ENCODE data around the gene ESPNL. TPM values are rescaled to one million over a fixed set of nuclear protein-coding genes. Genes with fewer than 3 reads are reported as not detected.
A peak's percentile ranks its signal among the peaks of the same experiment; 100 is the strongest.
"Not testable (repeated sequence)": the region's sequence is repeated elsewhere in the genome, so short reads cannot be mapped to it uniquely, and the experiment has no call there.

Gene ESPNL
- total RNA-seq, 4 donors from 2014 or later: 0.27 to 2.5 TPM; not detected in 2

DNA sequence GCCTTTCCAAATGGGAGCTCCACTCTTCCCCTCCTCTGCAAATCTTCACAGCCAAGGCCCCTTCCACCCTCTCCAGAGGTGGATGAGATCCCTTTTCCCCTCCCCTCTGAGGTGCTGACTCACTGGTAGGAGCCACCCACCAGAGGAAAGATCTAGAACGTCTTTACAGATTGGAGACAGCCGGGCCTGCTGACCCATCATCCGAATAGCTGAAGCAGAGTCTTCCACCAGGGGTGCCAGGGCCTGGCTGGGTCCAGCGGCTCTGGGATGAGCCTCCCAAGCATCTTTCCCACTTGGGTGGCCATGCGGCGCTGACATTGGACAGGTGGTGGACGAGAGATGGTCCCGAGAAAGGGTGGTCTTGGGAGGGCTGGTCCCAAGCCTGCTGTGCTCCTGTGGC lies 67.6 kb downstream of the ESPNL start:
- H3K4me1 ChIP-seq: peaks cover 0 to 19% (median 4%) of the 10 kb centered on the region in 4 donors
- H3K36me3 ChIP-seq: peaks cover 0 to 36% (median 0%) of the 10 kb centered on the region in 3 donors
- no peak for DNase-seq
- TF ChIP-seq POLR2A (IDR thresholded peaks at IDR 0.05): no peak
- TF ChIP-seq, protein P1, sequence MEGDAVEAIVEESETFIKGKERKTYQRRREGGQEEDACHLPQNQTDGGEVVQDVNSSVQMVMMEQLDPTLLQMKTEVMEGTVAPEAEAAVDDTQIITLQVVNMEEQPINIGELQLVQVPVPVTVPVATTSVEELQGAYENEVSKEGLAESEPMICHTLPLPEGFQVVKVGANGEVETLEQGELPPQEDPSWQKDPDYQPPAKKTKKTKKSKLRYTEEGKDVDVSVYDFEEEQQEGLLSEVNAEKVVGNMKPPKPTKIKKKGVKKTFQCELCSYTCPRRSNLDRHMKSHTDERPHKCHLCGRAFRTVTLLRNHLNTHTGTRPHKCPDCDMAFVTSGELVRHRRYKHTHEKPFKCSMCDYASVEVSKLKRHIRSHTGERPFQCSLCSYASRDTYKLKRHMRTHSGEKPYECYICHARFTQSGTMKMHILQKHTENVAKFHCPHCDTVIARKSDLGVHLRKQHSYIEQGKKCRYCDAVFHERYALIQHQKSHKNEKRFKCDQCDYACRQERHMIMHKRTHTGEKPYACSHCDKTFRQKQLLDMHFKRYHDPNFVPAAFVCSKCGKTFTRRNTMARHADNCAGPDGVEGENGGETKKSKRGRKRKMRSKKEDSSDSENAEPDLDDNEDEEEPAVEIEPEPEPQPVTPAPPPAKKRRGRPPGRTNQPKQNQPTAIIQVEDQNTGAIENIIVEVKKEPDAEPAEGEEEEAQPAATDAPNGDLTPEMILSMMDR (IDR thresholded peaks at IDR 0.05): no peak
- H3K9me3 ChIP-seq: no peaks in the 10 kb centered on the region
- H3K27me3 ChIP-seq: peaks cover 0 to 13% of the 10 kb centered on the region in 2 donors
- no peak overlapping the region for H3K4me3 ChIP-seq
- no peak overlapping the region for H3K27ac ChIP-seq

DNA sequence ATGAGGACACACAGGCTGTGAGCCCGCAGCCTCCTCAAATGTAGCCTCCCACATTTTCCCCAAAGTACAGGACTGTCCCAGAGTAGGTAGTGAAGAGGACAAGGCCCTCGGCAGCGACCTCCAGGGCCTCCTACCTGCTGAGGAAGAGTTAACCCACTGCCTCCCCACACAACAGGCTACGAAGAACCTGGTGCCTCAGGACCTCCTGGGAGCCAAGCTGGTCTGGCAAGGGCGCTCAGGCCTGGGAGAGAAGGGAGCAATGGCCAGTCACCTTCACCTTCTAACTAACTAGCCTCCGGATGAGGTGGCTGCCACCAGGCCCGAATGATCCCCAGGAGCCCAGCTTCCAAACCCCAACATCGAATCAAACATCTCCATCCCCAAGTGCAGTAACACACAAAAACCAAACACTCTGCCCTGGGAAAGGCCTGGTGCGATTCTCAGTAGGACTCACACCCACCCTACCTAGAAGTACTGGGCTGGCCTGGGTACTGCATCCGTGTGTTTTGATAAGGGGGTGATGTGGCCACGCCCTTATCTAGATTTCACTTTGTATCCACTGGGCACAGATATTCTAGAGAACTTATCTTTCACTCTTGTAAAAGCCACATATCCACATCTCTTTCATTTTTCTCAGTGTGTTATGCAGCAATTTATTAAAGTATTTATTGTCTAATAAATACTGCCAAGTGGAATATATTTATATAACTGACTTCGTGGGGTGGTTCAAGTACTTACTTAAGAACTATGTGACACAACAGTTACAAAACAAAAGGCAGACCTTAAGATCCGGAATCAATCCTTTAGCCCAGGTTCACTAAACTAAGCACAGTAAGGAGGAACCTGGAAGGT lies 68.3 kb downstream of the ESPNL start:
- Histone ChIP-seq H3K27ac (peak overlapping the region in 2 of 4 donors; percentile 7 to 65), H3K4me3 (no peak overlapping the region), H3K27me3 (peaks cover 0 to 6% of the 10 kb centered on the region in 2 donors), H3K9me3 (no peaks in the 10 kb centered on the region), H3K36me3 (peaks cover 0 to 43% (median 0%) of the 10 kb centered on the region in 3 donors), H3K4me1 (peaks cover 0 to 18% (median 4%) of the 10 kb centered on the region in 4 donors)
- TF ChIP-seq, protein P1 (IDR thresholded peaks at IDR 0.05): no peak
- no peak for TF ChIP-seq POLR2A (IDR thresholded peaks at IDR 0.05)
- peak in 1 of 3 donors; percentile 40 for DNase-seq

- no peak overlapping the region for H3K4me3 ChIP-seq
- peak overlapping the region in 2 of 4 donors; percentile 53 to 65 for H3K27ac ChIP-seq
- H3K9me3 ChIP-seq: no peaks in the 10 kb centered on the region
- DNase-seq: peak in 1 of 3 donors; percentile 34
- H3K4me1 ChIP-seq: peaks cover 0 to 10% (median under 1%) of the 10 kb centered on the region in 4 donors
- H3K36me3 ChIP-seq: peaks cover 0 to 49% (median 0%) of the 10 kb centered on the region in 3 donors
- peaks cover 0 to 1% of the 10 kb centered on the region in 2 donors for H3K27me3 ChIP-seq
- TF ChIP-seq, protein P1 (IDR thresholded peaks at IDR 0.05): no peak
- no peak for TF ChIP-seq POLR2A (IDR thresholded peaks at IDR 0.05)
These were observed 69.0 kb downstream of the ESPNL start for GRCh38 chr2:238169048-238169707.

- Histone ChIP-seq H3K4me1 (peaks cover 0 to 8% (median 0%) of the 10 kb centered on the region in 4 donors), H3K27me3 (no peaks in the 10 kb centered on the region), H3K36me3 (peaks cover 0 to 55% (median 0%) of the 10 kb centered on the region in 3 donors), H3K4me3 (no peak overlapping the region), H3K9me3 (no peaks in the 10 kb centered on the region), H3K27ac (peak overlapping the region in 3 of 4 donors; percentile 25 to 65 (median 53))
- no peak for TF ChIP-seq POLR2A (IDR thresholded peaks at IDR 0.05)
- TF ChIP-seq, protein P1 (IDR thresholded peaks at IDR 0.05): no peak
- no peak for DNase-seq
These were observed 69.6 kb downstream of the ESPNL start for GRCh38 chr2:238169708-238170251.

GRCh38 chr2:238170386-238171071 lies 70.4 kb downstream of the ESPNL start:
- H3K4me1 ChIP-seq: peaks cover 0 to 8% (median 0%) of the 10 kb centered on the region in 4 donors
- no peak overlapping the region for H3K4me3 ChIP-seq
- H3K9me3 ChIP-seq: no peaks in the 10 kb centered on the region
- TF ChIP-seq, protein P1 (IDR thresholded peaks at IDR 0.05): no peak
- TF ChIP-seq POLR2A (IDR thresholded peaks at IDR 0.05): no peak
- DNase-seq: no peak
- H3K27ac ChIP-seq: peak overlapping the region in 3 of 4 donors; percentile 25 to 65 (median 35)
- peaks cover 0 to 55% (median 0%) of the 10 kb centered on the region in 3 donors for H3K36me3 ChIP-seq
- no peaks in the 10 kb centered on the region for H3K27me3 ChIP-seq

- H3K4me1 ChIP-seq, H3K27me3 ChIP-seq, H3K27ac ChIP-seq, H3K4me3 ChIP-seq, DNase-seq, H3K9me3 ChIP-seq: not testable (repeated sequence)
- H3K36me3 ChIP-seq: peaks cover 0 to 55% (median 0%) of the 10 kb centered on the region in 3 donors
These were observed 70.9 kb downstream of the ESPNL start for GRCh38 chr2:238171072-238171431.
